K562 (cell line): ENCODE measurements around the gene HNRNPDL. TPM values are rescaled to one million over a fixed set of nuclear protein-coding genes. Genes with fewer than 3 reads are reported as not detected.

ENCODE experiments used
- ARHGAP35 ChIP-seq: fragments of 450-650 bp; IDR thresholded peaks from 2 replicates; pipeline ENCODE4 v1.6.1; 2018; ENCODE audit not compliant: partially characterized antibody
- BRCA1 ChIP-seq, 2 experiments: fragments of 450-650 bp in 1 of 2; sonication (generic) in 1 of 2; formaldehyde crosslinking in 1 of 2; IDR thresholded peaks; 2 replicates each; pipeline versions ENCODE4 v1.5.0 to v1.6.1; 2017 to 2020; ENCODE audit warnings: mild to moderate bottlenecking in 1 of 2, missing genetic modification reagents in 1 of 2
- BRD4 ChIP-seq: fragments of 200-600 bp; sonication (generic); IDR thresholded peaks from 2 replicates; pipeline ENCODE4 v1.6.1; 2017; ENCODE audit warnings: inconsistent platforms
- CCAR2 ChIP-seq: fragments of 200-400 bp; formaldehyde crosslinking; IDR thresholded peaks from 2 replicates; pipeline ENCODE4 v1.6.1; 2017; ENCODE audit warnings: mild to moderate bottlenecking, low read depth, low read length
- DPF2 ChIP-seq: fragments of 450-650 bp; IDR thresholded peaks from 2 replicates; pipeline ENCODE4 v1.6.1; 2016
- E2F3 ChIP-seq: fragments of 250-450 bp; sonication (Bioruptor Pico); IDR thresholded peaks from 2 replicates; pipeline ENCODE4 v1.4.0; 2020; ENCODE audit warnings: mild to moderate bottlenecking
- EP300 ChIP-seq: IDR thresholded peaks from 2 replicates; pipeline ENCODE4 v1.6.1; 2012; ENCODE audit warnings: low read length, improper control_type of control experiment
- HCFC1 ChIP-seq: IDR thresholded peaks from 2 replicates; pipeline ENCODE4 v1.6.1; 2012; ENCODE audit warnings: low read depth, low read length, improper control_type of control experiment
- IFI16 ChIP-seq: fragments of 250-450 bp; sonication (Bioruptor Pico); IDR thresholded peaks from 2 replicates; pipeline ENCODE4 v2.1.2; 2022; ENCODE audit warnings: mild to moderate bottlenecking, inconsistent platforms
- JUND ChIP-seq, 2 experiments: IDR thresholded peaks; 2 replicates in 1 of 2; 3 replicates in 1 of 2; pipeline ENCODE4 v1.6.1; 2011; ENCODE audit warnings: borderline replicate concordance in 2 of 2, low read depth in 2 of 2, low read length in 2 of 2, improper control_type of control experiment in 1 of 2, missing biosample characterization in 1 of 2, missing genetic modification characterization in 1 of 2, missing genetic modification reagents in 1 of 2
- L3MBTL2 ChIP-seq: fragments of 450-650 bp; IDR thresholded peaks from 2 replicates; pipeline ENCODE4 v1.6.1; 2016; ENCODE audit warnings: mild to moderate bottlenecking, moderate library complexity
- NCOA6 ChIP-seq: fragments of 450-650 bp; IDR thresholded peaks from 2 replicates; pipeline ENCODE4 v1.6.1; 2017; ENCODE audit warnings: mild to moderate bottlenecking
- NEUROD1 ChIP-seq: fragments of 150-350 bp; IDR thresholded peaks from 2 replicates; pipeline ENCODE4 v1.6.1; 2014; ENCODE audit warnings: borderline replicate concordance, low read length, low read depth; ENCODE audit not compliant: partially characterized antibody
- PHB ChIP-seq: fragments of 250-450 bp; sonication (Bioruptor Pico); IDR thresholded peaks from 2 replicates; pipeline ENCODE4 v1.5.0; 2021
- SIN3B ChIP-seq: fragments of 450-650 bp; IDR thresholded peaks from 2 replicates; pipeline ENCODE4 v1.6.1; 2017; ENCODE audit warnings: low read depth, mild to moderate bottlenecking, moderate library complexity
- SRSF9 ChIP-seq: fragments of 200-400 bp; formaldehyde crosslinking; IDR thresholded peaks from 2 replicates; pipeline ENCODE4 v1.6.1; 2017; ENCODE audit warnings: low read depth, low read length, borderline replicate concordance
- TAF9B ChIP-seq: fragments of 450-650 bp; IDR thresholded peaks from 2 replicates; pipeline ENCODE4 v1.6.1; 2018; ENCODE audit warnings: mild to moderate bottlenecking; ENCODE audit not compliant: partially characterized antibody
- TEAD2 ChIP-seq: fragments of 450-650 bp; IDR thresholded peaks from 2 replicates; pipeline ENCODE4 v1.6.1; 2016; ENCODE audit warnings: missing genetic modification characterization, control low read depth, missing compliant biosample characterization
- ZFPM2 ChIP-seq: fragments of 250-450 bp; sonication (Bioruptor Pico); IDR thresholded peaks from 2 replicates; pipeline ENCODE4 v1.5.1; 2022; ENCODE audit warnings: mild to moderate bottlenecking
- ZNF696 ChIP-seq: fragments of 250-450 bp; sonication (Bioruptor Pico); conservative IDR thresholded peaks from 2 replicates; pipeline ENCODE4 v1.4.0; 2020; ENCODE audit warnings: mild to moderate bottlenecking, moderate library complexity
- polyA plus RNA-seq, 8 experiments: library from polyadenylated mRNA; depleted of rRNA in 4 of 8; stranded (reverse) in 5 of 8; unstranded in 3 of 8; fragments of >200 nt; fragmentation: Nextera tagmentation in 2 of 8; fragmentation: Illumina TruSeq in 1 of 8; extraction: Ambion mirVana in 2 of 8; extraction: Trizol in 1 of 8; gene quantifications; 2 replicates each; pipeline versions ENCODE4 v1.2.1 to v1.2.3, GENCODE V29; 2011 to 2014; ENCODE audit warnings: inconsistent platforms in 1 of 8, missing spikeins in 1 of 8
- total RNA-seq, 7 experiments: library from RNA; depleted of rRNA in 6 of 7; stranded (reverse); fragments of >200 nt in 6 of 7; fragmentation: Illumina TruSeq in 2 of 7; extraction: Trizol in 2 of 7; gene quantifications; 2 replicates each; pipeline versions ENCODE4 v1.2.1 to v1.2.3, GENCODE V29; 2011 to 2021; ENCODE audit warnings: low replicate concordance in 1 of 7
- TF ChIP-seq, protein P1 (sequence below): IDR thresholded peaks from 2 replicates; pipeline ENCODE4 v1.6.1; 2012; ENCODE audit warnings: low read depth, low read length, improper control_type of control experiment, borderline replicate concordance
- TF ChIP-seq, protein P2 (sequence below): fragments of 250-450 bp; sonication (Bioruptor Pico); IDR thresholded peaks from 2 replicates; pipeline ENCODE4 v1.6.1; 2021; ENCODE audit warnings: mild to moderate bottlenecking
- TF ChIP-seq, protein P3 (sequence below): fragments of 250-450 bp; sonication (Bioruptor Pico); IDR thresholded peaks from 2 replicates; pipeline ENCODE4 v1.8.0; 2022; ENCODE audit warnings: inconsistent platforms, mild to moderate bottlenecking, moderate library complexity, borderline replicate concordance
- TF ChIP-seq, protein P4 (sequence below): sonication (generic); formaldehyde crosslinking; IDR thresholded peaks from 2 replicates; pipeline ENCODE4 v1.8.0; 2022; ENCODE audit warnings: missing genetic modification reagents, mild to moderate bottlenecking, borderline replicate concordance

The HNRNPDL gene
- total and polyA plus RNA-seq, 9 of the 15 experiments (the other 6 are each of a cell fraction or from before 2014, with no cell fraction given), result 243 to 652 (median 351) TPM

DNA sequence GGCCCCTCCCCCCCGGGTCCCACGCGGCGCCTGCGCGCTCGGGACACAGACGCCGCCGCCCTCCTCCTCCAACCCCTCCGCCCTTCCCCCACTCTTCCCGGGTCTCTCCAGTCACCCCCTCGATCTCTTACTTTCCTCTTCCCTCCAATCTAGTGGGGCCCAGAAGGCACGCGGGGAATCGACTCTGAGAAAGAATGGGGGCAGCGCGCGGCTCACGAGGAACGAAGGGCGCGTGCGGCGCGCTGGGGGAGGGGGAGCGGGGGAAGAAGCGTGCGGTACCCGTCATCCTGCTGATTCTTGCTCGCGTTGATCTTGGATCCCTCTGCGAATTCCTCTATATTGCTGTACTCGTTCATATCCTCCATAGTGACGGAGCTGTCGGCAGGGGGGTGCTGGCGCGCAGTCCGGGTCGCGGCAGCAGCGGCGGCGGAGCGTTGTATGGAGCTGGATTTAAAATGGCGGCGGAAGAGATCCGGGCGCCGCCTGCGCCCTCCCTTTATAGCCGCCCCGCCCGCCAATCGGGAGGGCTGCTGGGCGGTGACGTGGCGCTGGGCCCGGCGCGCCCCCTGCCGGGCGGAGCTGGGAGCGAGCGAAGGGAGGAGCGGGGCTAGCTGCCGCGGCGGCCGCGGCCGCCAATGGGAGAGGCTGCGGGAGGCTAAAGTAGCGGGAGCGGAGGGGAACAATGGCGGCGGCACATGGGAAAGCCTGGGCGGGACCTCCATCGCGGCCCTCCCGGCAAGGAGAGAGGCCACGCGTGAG is 1.1 kb downstream of the HNRNPDL start (continued):
- peak; percentile 85 for TF ChIP-seq JUND (IDR thresholded peaks at IDR 0.05; ENCODE audit: borderline replicate concordance, low read depth, low read length)
- peak; percentile 77; the same call in 1 of the 3 replicates for TF ChIP-seq JUND (tag; IDR thresholded peaks at IDR 0.05; ENCODE audit: borderline replicate concordance, low read depth, low read length)
- TF ChIP-seq, protein P1, sequence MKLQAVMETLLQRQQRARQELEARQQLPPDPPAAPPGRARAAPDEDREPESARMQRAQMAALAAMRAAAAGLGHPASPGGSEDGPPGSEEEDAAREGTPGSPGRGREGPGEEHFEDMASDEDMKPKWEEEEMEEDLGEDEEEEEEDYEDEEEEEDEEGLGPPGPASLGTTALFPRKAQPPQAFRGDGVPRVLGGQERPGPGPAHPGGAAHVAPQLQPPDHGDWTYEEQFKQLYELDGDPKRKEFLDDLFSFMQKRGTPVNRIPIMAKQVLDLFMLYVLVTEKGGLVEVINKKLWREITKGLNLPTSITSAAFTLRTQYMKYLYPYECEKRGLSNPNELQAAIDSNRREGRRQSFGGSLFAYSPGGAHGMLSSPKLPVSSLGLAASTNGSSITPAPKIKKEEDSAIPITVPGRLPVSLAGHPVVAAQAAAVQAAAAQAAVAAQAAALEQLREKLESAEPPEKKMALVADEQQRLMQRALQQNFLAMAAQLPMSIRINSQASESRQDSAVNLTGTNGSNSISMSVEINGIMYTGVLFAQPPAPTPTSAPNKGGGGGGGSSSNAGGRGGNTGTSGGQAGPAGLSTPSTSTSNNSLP, result no peak
- TF ChIP-seq BRD4, result no peak
- TF ChIP-seq, protein P2, sequence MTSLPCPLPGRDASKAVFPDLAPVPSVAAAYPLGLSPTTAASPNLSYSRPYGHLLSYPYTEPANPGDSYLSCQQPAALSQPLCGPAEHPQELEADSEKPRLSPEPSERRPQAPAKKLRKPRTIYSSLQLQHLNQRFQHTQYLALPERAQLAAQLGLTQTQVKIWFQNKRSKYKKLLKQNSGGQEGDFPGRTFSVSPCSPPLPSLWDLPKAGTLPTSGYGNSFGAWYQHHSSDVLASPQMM (CRISPR knock-in tag), result no peak
- no peak for TF ChIP-seq DPF2
- no peak for TF ChIP-seq NCOA6
- TF ChIP-seq SRSF9, result no peak
- TF ChIP-seq TAF9B, result peak; percentile 78
- TF ChIP-seq L3MBTL2, result peak; percentile 54
- TF ChIP-seq, protein P3, sequence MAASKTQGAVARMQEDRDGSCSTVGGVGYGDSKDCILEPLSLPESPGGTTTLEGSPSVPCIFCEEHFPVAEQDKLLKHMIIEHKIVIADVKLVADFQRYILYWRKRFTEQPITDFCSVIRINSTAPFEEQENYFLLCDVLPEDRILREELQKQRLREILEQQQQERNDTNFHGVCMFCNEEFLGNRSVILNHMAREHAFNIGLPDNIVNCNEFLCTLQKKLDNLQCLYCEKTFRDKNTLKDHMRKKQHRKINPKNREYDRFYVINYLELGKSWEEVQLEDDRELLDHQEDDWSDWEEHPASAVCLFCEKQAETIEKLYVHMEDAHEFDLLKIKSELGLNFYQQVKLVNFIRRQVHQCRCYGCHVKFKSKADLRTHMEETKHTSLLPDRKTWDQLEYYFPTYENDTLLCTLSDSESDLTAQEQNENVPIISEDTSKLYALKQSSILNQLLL (CRISPR knock-in tag), result no peak
- TF ChIP-seq, protein P4, sequence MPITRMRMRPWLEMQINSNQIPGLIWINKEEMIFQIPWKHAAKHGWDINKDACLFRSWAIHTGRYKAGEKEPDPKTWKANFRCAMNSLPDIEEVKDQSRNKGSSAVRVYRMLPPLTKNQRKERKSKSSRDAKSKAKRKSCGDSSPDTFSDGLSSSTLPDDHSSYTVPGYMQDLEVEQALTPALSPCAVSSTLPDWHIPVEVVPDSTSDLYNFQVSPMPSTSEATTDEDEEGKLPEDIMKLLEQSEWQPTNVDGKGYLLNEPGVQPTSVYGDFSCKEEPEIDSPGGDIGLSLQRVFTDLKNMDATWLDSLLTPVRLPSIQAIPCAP (CRISPR knock-in tag), result no peak
- no peak for TF ChIP-seq CCAR2
- TF ChIP-seq HCFC1, result peak; percentile 67
- TF ChIP-seq SIN3B, result peak; percentile 43; the same call in 1 of the 2 replicates
- TF ChIP-seq ARHGAP35, result no peak
- no peak for TF ChIP-seq BRCA1 (IDR thresholded peaks at IDR 0.05)
- TF ChIP-seq BRCA1 (CRISPR knock-in tag; IDR thresholded peaks at IDR 0.05), result no peak
- no peak for TF ChIP-seq TEAD2
- peak; percentile 68 for TF ChIP-seq E2F3 (CRISPR knock-in tag)
- TF ChIP-seq ZNF696 (CRISPR knock-in tag), result no peak
- TF ChIP-seq ZFPM2, result no peak
- peak; percentile 52 for TF ChIP-seq EP300
- 0 out of 2 replicates have a peak, but pooled peaks have one; percentile 12 for TF ChIP-seq PHB
- peak; percentile 76 for TF ChIP-seq NEUROD1
- TF ChIP-seq IFI16, result no peak
